OCI-LY3 (cell line): ENCODE data around the gene CDC42EP2.
"Not testable (repeated sequence)": the region's sequence is repeated elsewhere in the genome, so short reads cannot be mapped to it uniquely, and the experiment has no call there.

Experiments
- H2AFZ ChIP-seq: fragments of 200-600, 300-600 bp; shearing (Covaris generic); 2 replicates; pipeline ENCODE4 v1.6.0; 2014; ENCODE audit warnings: antibody characterized with exemption, low read depth, low read length
- H3K27ac ChIP-seq: fragments of 200-600, 300-600 bp; sonication (generic); 2 replicates; pipeline ENCODE4 v1.5.1; 2014; ENCODE audit warnings: mild to moderate bottlenecking, low read length, moderate library complexity, mixed read lengths
- H3K27me3 ChIP-seq: fragments of 200-600, 300-600 bp; sonication (generic); 2 replicates; pipeline ENCODE4 v1.6.1; 2014; ENCODE audit warnings: low read depth, low read length, mixed read lengths
- H3K36me3 ChIP-seq: fragments of 200-600, 300-600 bp; sonication (generic); replicated peaks from 2 replicates; pipeline ENCODE3; 2014; ENCODE audit warnings: low read depth, low read length, mixed read lengths
- H3K4me1 ChIP-seq: fragments of 300-600, 200-600 bp; sonication (generic); 2 replicates; pipeline ENCODE4 v1.6.1; 2014; ENCODE audit warnings: low read length, mixed read lengths
- H3K4me2 ChIP-seq: fragments of 200-600, 300-600 bp; sonication (generic); 2 replicates; pipeline ENCODE4 v1.6.1; 2014; ENCODE audit warnings: low read length, mixed read lengths
- H3K4me3 ChIP-seq: fragments of 300-600, 200-600 bp; sonication (generic); 2 replicates; pipeline ENCODE4 v1.5.1; 2014; ENCODE audit warnings: antibody characterized with exemption, mild to moderate bottlenecking, low read length, moderate library complexity
- H3K79me2 ChIP-seq: fragments of 300-600, 200-600 bp; shearing (Covaris generic); 2 replicates; pipeline ENCODE4 v1.6.1; 2014; ENCODE audit warnings: mild to moderate bottlenecking, low read length, mixed read lengths
- H3K9ac ChIP-seq: fragments of 300-600, 200-600 bp; shearing (Covaris generic); 2 replicates; pipeline ENCODE4 v1.6.0; 2014; ENCODE audit warnings: mild to moderate bottlenecking, low read length, moderate library complexity
- H3K9me3 ChIP-seq: fragments of 200-600, 300-600 bp; shearing (Covaris generic); 2 replicates; pipeline ENCODE4 v1.6.1; 2014; ENCODE audit warnings: low read length, mixed read lengths; ENCODE audit not compliant: insufficient read depth
- H4K20me1 ChIP-seq: fragments of 200-600, 300-600 bp; sonication (generic); 2 replicates; pipeline ENCODE4 v1.6.1; 2016; ENCODE audit warnings: low read length, mixed read lengths; ENCODE audit not compliant: insufficient read depth
- EZH2phosphoT487 ChIP-seq: fragments of 200-600 bp; shearing (Covaris generic); IDR thresholded peaks from 2 replicates; pipeline ENCODE4 v1.6.1; 2018; ENCODE audit warnings: antibody characterized with exemption, mixed run types, low read depth
- TF ChIP-seq, protein P1 (sequence below): fragments of 200-600, 300-600 bp; sonication (generic); IDR thresholded peaks from 2 replicates; pipeline ENCODE4 v1.5.1; 2014; ENCODE audit warnings: antibody characterized with exemption, low read length, low read depth

The CDC42EP2 gene

DNA sequence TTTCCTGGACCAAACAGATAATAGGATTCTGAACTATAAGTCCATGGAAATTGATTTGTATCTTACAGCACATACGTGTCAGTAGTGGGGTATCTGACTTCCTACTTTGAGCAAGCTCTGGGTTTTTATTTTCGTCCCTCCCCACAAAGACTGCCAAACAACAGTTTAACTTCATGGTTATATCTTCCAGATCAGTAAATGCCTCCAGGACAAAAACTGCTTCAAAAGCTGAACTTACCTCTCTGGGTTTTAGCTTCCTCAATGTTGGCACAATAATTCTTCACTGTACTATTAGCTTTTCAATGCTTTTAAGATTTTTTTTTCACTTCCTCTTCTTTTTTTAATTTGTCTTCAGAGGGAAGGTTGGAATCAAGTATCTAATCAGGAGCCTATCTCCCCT is 14.8 kb downstream of the CDC42EP2 start:
- Histone ChIP-seq H3K4me2 (peak overlapping the region; percentile 68), H3K27ac (peak overlapping the region; percentile 45)

DNA sequence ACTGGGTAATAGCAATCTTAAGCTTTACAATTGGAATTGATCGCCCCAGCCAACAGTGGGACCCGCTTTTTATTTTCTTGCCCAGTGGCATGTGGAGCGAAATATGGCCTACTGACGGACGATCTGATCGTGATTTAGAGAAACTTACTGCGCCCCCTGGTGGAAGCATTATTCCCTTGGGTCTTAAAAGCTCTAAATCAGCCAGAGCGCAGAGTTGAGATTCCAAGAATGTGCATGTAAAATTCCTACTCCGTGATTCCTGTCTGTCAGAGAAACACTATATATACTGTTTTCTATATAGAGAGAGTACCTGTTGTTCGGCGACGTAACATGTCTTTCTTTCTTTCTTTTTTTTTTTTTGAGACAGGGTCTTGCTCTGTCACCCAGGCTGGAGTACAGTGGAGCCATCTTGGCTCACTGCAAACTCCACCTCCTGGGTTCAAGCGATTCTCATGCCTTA is 15.3 kb downstream of the CDC42EP2 start:
- no peak for TF ChIP-seq EZH2phosphoT487
- TF ChIP-seq, protein P1, sequence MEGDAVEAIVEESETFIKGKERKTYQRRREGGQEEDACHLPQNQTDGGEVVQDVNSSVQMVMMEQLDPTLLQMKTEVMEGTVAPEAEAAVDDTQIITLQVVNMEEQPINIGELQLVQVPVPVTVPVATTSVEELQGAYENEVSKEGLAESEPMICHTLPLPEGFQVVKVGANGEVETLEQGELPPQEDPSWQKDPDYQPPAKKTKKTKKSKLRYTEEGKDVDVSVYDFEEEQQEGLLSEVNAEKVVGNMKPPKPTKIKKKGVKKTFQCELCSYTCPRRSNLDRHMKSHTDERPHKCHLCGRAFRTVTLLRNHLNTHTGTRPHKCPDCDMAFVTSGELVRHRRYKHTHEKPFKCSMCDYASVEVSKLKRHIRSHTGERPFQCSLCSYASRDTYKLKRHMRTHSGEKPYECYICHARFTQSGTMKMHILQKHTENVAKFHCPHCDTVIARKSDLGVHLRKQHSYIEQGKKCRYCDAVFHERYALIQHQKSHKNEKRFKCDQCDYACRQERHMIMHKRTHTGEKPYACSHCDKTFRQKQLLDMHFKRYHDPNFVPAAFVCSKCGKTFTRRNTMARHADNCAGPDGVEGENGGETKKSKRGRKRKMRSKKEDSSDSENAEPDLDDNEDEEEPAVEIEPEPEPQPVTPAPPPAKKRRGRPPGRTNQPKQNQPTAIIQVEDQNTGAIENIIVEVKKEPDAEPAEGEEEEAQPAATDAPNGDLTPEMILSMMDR, result peak; percentile 87
- Histone ChIP-seq H3K79me2 (peaks cover 13% of the 10 kb centered on the region), H3K4me3 (peak overlapping the region; percentile 49), H3K27ac (peak overlapping the region; percentile 45), H2AFZ (peak overlapping the region; percentile 71), H4K20me1 (peaks cover 7% of the 10 kb centered on the region), H3K9ac (peak overlapping the region; percentile 51), H3K36me3 (no peaks in the 10 kb centered on the region), H3K4me2 (peak overlapping the region; percentile 68), H3K9me3 (no peaks in the 10 kb centered on the region), H3K4me1 (peaks cover 16% of the 10 kb centered on the region), H3K27me3 (no peaks in the 10 kb centered on the region)

More for the DNA sequence above, 14.8 kb downstream of the CDC42EP2 start:
- no peaks in the 10 kb centered on the region for H3K9me3 ChIP-seq
- no peaks in the 10 kb centered on the region for H3K27me3 ChIP-seq
- peaks cover 11% of the 10 kb centered on the region for H3K4me1 ChIP-seq
- peak overlapping the region; percentile 49 for H3K4me3 ChIP-seq
- H3K36me3 ChIP-seq, result no peaks in the 10 kb centered on the region
- peaks cover 8% of the 10 kb centered on the region for H3K79me2 ChIP-seq
- TF ChIP-seq EZH2phosphoT487, result no peak
- TF ChIP-seq, protein P1, result no peak
- peaks cover 2% of the 10 kb centered on the region; the same call in 1 of the 2 replicates for H4K20me1 ChIP-seq
- H3K9ac ChIP-seq, result peak overlapping the region; percentile 51
- peak overlapping the region; percentile 71 for H2AFZ ChIP-seq

DNA sequence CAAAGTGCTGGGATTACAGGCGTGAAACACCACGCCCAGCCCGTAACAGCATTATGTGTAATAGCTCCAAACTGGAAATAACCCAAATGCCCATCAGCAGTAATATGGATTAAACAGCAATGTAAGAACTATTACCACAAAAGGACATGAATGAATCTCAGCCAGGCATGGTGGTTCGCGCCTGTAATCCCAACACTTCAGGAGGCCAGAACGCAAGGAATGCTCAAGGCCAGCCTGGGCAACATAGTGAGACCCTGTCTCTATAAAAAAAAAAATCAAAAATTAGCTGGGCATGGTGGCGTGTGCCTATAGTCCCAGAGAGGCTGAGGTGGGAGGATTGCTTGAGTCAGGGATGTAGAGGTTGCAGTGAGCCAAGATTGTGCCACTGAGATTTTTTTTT is 15.9 kb downstream of the CDC42EP2 start:
- Histone ChIP-seq H3K4me1 (peaks cover 22% of the 10 kb centered on the region), H3K27me3 (no peaks in the 10 kb centered on the region), H3K36me3 (peaks cover 5% of the 10 kb centered on the region), H3K27ac (no peak overlapping the region), H3K9ac (no peak overlapping the region), H4K20me1 (peaks cover 13% of the 10 kb centered on the region), H3K9me3 (no peaks in the 10 kb centered on the region), H2AFZ (peak overlapping the region; percentile 71), H3K4me3 (no peak overlapping the region), H3K4me2 (peak overlapping the region; percentile 68), H3K79me2 (peaks cover 19% of the 10 kb centered on the region)
- no peak for TF ChIP-seq EZH2phosphoT487
- TF ChIP-seq, protein P1, result no peak

DNA sequence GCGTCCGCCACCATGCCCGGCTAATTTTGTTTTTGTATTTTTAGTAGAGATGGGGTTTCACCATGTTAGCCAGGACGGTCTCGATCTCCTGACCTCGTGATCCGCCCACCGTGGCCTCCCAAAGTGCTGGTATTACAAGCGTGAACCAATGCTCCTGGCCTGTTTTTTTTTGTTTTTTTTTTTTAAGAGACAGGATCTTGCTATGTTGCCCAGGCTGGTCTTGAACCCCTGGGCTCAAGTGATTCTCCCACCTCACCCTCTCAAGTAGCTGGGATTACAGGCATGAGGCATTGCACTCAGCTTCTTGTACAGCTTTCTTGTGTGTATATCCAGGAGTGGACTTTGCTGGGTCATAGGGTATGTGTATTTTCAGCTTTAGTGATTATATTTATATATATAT is 17.9 kb downstream of the CDC42EP2 start:
- H3K27me3 ChIP-seq, H2AFZ ChIP-seq, H3K4me2 ChIP-seq, H3K27ac ChIP-seq, H3K9ac ChIP-seq, H3K9me3 ChIP-seq, H3K4me3 ChIP-seq: not testable (repeated sequence)
- Histone ChIP-seq H3K79me2 (peaks cover 36% of the 10 kb centered on the region), H4K20me1 (peaks cover 14% of the 10 kb centered on the region), H3K4me1 (peaks cover 22% of the 10 kb centered on the region), H3K36me3 (peaks cover 11% of the 10 kb centered on the region)
